ENCODE data around the gene SPINK13.

SPINK13 gene

GRCh38 chr5:148314187-148314586 is 45.6 kb downstream of the SPINK13 start:
- DNase-seq, result no peak

- DNase-seq, result no peak
Observed at GRCh38 chr5:148314731-148315130, 46.1 kb downstream of the SPINK13 start.

- peak; percentile 1 for DNase-seq
Observed at GRCh38 chr5:148320011-148320963, 51.7 kb downstream of the SPINK13 start.

- DNase-seq, result no peak
Observed at GRCh38 chr5:148333262-148333849, 64.8 kb downstream of the SPINK13 start.

GRCh38 chr5:148335259-148335658 is 66.7 kb downstream of the SPINK13 start, which contains the start of gene SPINK9:
TSS of gene SPINK9 (plus strand) at chr5:148335559. CDS start at chr5:148335614, 55 bp downstream.
- no peak for DNase-seq
